Measurements from ENCODE around the gene PCBP2.
"Not testable (repeated sequence)": the region's sequence is repeated elsewhere in the genome, so short reads cannot be mapped to it uniquely, and the experiment has no call there.

DNA sequence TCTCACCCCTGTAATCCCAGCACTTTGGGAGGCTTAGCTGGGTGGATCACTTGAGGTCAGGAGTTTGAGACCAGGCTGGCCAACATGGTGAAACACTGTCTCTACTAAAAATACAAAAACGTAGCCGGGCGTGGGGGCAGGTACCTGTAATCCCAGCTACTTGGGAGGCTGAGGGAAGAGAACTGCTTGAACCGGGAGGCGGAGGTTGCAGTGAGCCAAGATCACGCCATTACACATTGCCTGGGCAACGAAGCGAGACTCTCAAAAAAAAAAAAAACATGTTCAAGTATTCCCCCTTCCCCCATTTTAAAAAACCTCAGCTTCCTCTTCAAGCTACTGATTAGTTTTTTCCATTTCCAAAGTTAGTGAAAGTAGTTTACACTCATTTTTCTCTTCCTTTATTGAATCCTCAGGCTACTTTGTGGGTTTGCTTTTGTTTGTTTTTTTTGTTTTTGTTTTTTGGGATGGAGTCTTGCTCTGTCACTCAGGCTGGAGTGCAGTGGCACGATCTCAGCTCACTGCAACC, 34.5 kb upstream of the PCBP2 start:
- TF ChIP-seq, protein P1, sequence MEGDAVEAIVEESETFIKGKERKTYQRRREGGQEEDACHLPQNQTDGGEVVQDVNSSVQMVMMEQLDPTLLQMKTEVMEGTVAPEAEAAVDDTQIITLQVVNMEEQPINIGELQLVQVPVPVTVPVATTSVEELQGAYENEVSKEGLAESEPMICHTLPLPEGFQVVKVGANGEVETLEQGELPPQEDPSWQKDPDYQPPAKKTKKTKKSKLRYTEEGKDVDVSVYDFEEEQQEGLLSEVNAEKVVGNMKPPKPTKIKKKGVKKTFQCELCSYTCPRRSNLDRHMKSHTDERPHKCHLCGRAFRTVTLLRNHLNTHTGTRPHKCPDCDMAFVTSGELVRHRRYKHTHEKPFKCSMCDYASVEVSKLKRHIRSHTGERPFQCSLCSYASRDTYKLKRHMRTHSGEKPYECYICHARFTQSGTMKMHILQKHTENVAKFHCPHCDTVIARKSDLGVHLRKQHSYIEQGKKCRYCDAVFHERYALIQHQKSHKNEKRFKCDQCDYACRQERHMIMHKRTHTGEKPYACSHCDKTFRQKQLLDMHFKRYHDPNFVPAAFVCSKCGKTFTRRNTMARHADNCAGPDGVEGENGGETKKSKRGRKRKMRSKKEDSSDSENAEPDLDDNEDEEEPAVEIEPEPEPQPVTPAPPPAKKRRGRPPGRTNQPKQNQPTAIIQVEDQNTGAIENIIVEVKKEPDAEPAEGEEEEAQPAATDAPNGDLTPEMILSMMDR (IDR thresholded peaks at IDR 0.05; ENCODE audit: poor library complexity, severe bottlenecking), result not testable (repeated sequence)
- not testable (repeated sequence) for TF ChIP-seq TAF1 (IDR thresholded peaks at IDR 0.05; ENCODE audit: low read depth); POLR2AphosphoS5 (IDR thresholded peaks at IDR 0.05); EP300 (conservative IDR thresholded peaks at IDR 0.05; ENCODE audit: poor library complexity, severe bottlenecking); MXI1 (conservative IDR thresholded peaks at IDR 0.05; ENCODE audit: poor library complexity, severe bottlenecking)
- TF ChIP-seq, protein P2, sequence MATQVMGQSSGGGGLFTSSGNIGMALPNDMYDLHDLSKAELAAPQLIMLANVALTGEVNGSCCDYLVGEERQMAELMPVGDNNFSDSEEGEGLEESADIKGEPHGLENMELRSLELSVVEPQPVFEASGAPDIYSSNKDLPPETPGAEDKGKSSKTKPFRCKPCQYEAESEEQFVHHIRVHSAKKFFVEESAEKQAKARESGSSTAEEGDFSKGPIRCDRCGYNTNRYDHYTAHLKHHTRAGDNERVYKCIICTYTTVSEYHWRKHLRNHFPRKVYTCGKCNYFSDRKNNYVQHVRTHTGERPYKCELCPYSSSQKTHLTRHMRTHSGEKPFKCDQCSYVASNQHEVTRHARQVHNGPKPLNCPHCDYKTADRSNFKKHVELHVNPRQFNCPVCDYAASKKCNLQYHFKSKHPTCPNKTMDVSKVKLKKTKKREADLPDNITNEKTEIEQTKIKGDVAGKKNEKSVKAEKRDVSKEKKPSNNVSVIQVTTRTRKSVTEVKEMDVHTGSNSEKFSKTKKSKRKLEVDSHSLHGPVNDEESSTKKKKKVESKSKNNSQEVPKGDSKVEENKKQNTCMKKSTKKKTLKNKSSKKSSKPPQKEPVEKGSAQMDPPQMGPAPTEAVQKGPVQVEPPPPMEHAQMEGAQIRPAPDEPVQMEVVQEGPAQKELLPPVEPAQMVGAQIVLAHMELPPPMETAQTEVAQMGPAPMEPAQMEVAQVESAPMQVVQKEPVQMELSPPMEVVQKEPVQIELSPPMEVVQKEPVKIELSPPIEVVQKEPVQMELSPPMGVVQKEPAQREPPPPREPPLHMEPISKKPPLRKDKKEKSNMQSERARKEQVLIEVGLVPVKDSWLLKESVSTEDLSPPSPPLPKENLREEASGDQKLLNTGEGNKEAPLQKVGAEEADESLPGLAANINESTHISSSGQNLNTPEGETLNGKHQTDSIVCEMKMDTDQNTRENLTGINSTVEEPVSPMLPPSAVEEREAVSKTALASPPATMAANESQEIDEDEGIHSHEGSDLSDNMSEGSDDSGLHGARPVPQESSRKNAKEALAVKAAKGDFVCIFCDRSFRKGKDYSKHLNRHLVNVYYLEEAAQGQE (IDR thresholded peaks at IDR 0.05; ENCODE audit: borderline replicate concordance), result not testable (repeated sequence)
